Measurements from ENCODE around the gene EXOC6B. TPM values are rescaled to one million over a fixed set of nuclear protein-coding genes. Genes with fewer than 3 reads are reported as not detected.

The EXOC6B gene
- total RNA-seq, 1 experiment from 2014 or later: 33.7 TPM

DNA sequence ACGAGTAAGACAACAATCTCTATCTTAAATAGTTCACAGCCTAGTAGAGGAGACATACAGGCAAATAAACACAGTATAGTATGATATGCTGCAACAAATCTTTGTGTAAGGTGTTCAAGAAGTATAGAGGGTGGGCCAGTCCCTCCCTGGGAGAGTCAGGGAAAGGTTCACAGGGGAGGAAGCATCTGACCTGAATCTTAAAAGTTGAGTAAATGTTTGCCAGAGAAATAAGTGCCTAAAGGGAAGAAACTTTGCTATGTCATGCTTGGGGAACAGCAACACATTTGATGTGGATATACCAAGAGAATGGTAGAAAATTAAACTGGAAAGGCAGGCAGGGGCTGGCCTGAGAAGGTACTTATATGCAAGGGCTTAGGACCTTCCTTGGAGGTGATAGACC is 552.4 kb downstream of the EXOC6B start:
- POLR2A ChIA-PET: no interaction called here
- CTCF ChIA-PET: no interaction called here
- no peaks in the 10 kb centered on the region for H3K9me3 Mint-ChIP-seq
- no peak overlapping the region for H3K4me3 Mint-ChIP-seq
- no peak overlapping the region for H3K27ac Mint-ChIP-seq
- TF ChIP-seq NR2C2 (CRISPR knock-in tag; IDR thresholded peaks at IDR 0.05) (no peak), ZNF219 (CRISPR knock-in tag; IDR thresholded peaks at IDR 0.05; ENCODE audit: borderline replicate concordance) (no peak), GABPB1 (CRISPR knock-in tag; IDR thresholded peaks at IDR 0.05) (no peak), CREM (CRISPR knock-in tag; IDR thresholded peaks at IDR 0.05) (no peak), NR1H2 (CRISPR knock-in tag; IDR thresholded peaks at IDR 0.05) (no peak), SP1 (CRISPR knock-in tag; conservative IDR thresholded peaks at IDR 0.05) (no peak)
- TF ChIP-seq, protein P1, sequence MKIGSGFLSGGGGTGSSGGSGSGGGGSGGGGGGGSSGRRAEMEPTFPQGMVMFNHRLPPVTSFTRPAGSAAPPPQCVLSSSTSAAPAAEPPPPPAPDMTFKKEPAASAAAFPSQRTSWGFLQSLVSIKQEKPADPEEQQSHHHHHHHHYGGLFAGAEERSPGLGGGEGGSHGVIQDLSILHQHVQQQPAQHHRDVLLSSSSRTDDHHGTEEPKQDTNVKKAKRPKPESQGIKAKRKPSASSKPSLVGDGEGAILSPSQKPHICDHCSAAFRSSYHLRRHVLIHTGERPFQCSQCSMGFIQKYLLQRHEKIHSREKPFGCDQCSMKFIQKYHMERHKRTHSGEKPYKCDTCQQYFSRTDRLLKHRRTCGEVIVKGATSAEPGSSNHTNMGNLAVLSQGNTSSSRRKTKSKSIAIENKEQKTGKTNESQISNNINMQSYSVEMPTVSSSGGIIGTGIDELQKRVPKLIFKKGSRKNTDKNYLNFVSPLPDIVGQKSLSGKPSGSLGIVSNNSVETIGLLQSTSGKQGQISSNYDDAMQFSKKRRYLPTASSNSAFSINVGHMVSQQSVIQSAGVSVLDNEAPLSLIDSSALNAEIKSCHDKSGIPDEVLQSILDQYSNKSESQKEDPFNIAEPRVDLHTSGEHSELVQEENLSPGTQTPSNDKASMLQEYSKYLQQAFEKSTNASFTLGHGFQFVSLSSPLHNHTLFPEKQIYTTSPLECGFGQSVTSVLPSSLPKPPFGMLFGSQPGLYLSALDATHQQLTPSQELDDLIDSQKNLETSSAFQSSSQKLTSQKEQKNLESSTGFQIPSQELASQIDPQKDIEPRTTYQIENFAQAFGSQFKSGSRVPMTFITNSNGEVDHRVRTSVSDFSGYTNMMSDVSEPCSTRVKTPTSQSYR (CRISPR knock-in tag; IDR thresholded peaks at IDR 0.05): no peak
- TF ChIP-seq, protein P2, sequence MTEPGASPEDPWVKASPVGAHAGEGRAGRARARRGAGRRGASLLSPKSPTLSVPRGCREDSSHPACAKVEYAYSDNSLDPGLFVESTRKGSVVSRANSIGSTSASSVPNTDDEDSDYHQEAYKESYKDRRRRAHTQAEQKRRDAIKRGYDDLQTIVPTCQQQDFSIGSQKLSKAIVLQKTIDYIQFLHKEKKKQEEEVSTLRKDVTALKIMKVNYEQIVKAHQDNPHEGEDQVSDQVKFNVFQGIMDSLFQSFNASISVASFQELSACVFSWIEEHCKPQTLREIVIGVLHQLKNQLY (CRISPR knock-in tag; IDR thresholded peaks at IDR 0.05): no peak
- no peaks in the 10 kb centered on the region for H3K36me3 Mint-ChIP-seq
- no peaks in the 10 kb centered on the region for H3K27me3 Mint-ChIP-seq (ENCODE audit: low read depth)
- no peak for DNase-seq (ENCODE audit: low spot score)
- H3K4me1 Mint-ChIP-seq: peaks cover 15% of the 10 kb centered on the region
- ATAC-seq: no peak

- no peak for TF ChIP-seq SMAD3 (CRISPR knock-in tag; IDR thresholded peaks at IDR 0.05; ENCODE audit: borderline replicate concordance)
- TF ChIP-seq, protein P3, sequence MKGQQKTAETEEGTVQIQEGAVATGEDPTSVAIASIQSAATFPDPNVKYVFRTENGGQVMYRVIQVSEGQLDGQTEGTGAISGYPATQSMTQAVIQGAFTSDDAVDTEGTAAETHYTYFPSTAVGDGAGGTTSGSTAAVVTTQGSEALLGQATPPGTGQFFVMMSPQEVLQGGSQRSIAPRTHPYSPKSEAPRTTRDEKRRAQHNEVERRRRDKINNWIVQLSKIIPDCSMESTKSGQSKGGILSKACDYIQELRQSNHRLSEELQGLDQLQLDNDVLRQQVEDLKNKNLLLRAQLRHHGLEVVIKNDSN (CRISPR knock-in tag; IDR thresholded peaks at IDR 0.05): no peak
- TF ChIP-seq, protein P4, sequence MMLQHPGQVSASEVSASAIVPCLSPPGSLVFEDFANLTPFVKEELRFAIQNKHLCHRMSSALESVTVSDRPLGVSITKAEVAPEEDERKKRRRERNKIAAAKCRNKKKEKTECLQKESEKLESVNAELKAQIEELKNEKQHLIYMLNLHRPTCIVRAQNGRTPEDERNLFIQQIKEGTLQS (CRISPR knock-in tag; conservative IDR thresholded peaks at IDR 0.05): no peak
- TF ChIP-seq, protein P5, sequence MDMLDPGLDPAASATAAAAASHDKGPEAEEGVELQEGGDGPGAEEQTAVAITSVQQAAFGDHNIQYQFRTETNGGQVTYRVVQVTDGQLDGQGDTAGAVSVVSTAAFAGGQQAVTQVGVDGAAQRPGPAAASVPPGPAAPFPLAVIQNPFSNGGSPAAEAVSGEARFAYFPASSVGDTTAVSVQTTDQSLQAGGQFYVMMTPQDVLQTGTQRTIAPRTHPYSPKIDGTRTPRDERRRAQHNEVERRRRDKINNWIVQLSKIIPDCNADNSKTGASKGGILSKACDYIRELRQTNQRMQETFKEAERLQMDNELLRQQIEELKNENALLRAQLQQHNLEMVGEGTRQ (CRISPR knock-in tag; IDR thresholded peaks at IDR 0.05): no peak
- no peak for TF ChIP-seq JUN (CRISPR knock-in tag; IDR thresholded peaks at IDR 0.05)
- TF ChIP-seq, protein P6, sequence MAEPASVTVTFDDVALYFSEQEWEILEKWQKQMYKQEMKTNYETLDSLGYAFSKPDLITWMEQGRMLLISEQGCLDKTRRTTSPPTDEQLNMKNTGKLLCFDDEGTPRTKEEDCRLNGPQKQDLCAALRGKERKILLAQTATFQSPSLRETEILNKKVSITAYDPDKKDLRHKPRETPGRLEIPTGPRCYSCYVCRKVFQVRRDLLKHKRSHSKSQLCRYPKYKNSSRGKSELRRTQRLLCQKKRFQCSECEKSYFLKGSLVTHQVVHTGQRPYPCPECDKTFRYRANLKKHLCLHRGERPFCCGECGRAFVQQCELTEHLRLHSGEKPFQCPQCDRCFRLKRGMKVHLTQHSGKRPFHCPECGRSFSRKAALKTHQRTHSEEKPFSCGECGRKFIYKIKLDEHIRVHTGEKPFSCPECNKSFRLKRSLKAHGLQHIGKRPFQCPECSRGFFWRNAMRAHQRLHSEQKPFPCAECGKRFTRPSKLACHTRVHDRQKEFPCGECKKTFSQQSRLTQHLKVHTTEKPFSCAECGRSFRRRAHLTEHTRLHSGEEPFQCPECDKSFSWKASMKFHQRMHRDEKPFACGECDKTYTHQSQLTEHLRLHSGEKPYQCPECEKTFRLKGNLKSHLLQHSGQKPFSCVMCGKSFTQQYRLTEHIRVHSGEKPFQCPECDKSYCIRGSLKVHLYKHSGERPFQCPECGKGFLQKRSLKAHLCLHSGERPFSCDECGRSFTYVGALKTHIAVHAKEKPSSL (CRISPR knock-in tag; conservative IDR thresholded peaks at IDR 0.05): no peak
- TF ChIP-seq ZNF317 (CRISPR knock-in tag; IDR thresholded peaks at IDR 0.05; ENCODE audit: borderline replicate concordance, low read depth): no peak
- TF ChIP-seq ZNF396 (CRISPR knock-in tag; IDR thresholded peaks at IDR 0.05; ENCODE audit: borderline replicate concordance): no peak
- TF ChIP-seq CBFB (CRISPR knock-in tag; IDR thresholded peaks at IDR 0.05; ENCODE audit: low read depth): no peak
- TF ChIP-seq ATF6 (CRISPR knock-in tag; IDR thresholded peaks at IDR 0.05): no peak
- TF ChIP-seq TEAD1 (CRISPR knock-in tag; IDR thresholded peaks at IDR 0.05): no peak
- no peak for TF ChIP-seq GABPB1 (CRISPR knock-in tag; IDR thresholded peaks at IDR 0.05)
- no peak for TF ChIP-seq NR1H2 (CRISPR knock-in tag; IDR thresholded peaks at IDR 0.05)
- no peak for TF ChIP-seq JAZF1 (CRISPR knock-in tag; IDR thresholded peaks at IDR 0.05)
- TF ChIP-seq HMGA2 (CRISPR knock-in tag; IDR thresholded peaks at IDR 0.05): no peak
- no peak for TF ChIP-seq FOXK1 (CRISPR knock-in tag; IDR thresholded peaks at IDR 0.05)
Observed at GRCh38 chr2:72271766-72272641, 553.8 kb downstream of the EXOC6B start.

More at GRCh38 chr2:72271766-72272641, 553.8 kb downstream of the EXOC6B start:
- no peak for DNase-seq (ENCODE audit: low spot score)
- Mint-ChIP-seq H3K36me3 (no peaks in the 10 kb centered on the region), H3K4me1 (peaks cover 15% of the 10 kb centered on the region), H3K9me3 (no peaks in the 10 kb centered on the region; the same call in 1 of the 2 replicates), H3K27ac (no peak overlapping the region), H3K27me3 (ENCODE audit: low read depth) (no peaks in the 10 kb centered on the region), H3K4me3 (no peak overlapping the region)
- ChIA-PET POLR2A (interaction anchor here (0.6 kb wide), 1 partner anchor 343 kb away, joined by 3 read pairs; no protein-coding TSS in a partner anchor), CTCF (no interaction called here)
- ATAC-seq: no peak
